Osteocyte (in vitro differentiated cells): Measurements from ENCODE around the gene GEMIN5. TPM values are rescaled to one million over a fixed set of nuclear protein-coding genes. Genes with fewer than 3 reads are reported as not detected.

ENCODE experiments used
- DNase-seq: peaks from one replicate; pipeline ENCODE4 v3.0.0; 2021; ENCODE audit warnings: mixed read lengths; ENCODE audit not compliant: unreplicated experiment; ENCODE audit errors: extremely low spot score
- H3K27ac Mint-ChIP-seq: one replicate; pipeline ENCODE4 v1.8.0; 2021; ENCODE audit warnings: mild to moderate bottlenecking, mixed read lengths; ENCODE audit not compliant: unreplicated experiment
- H3K27me3 Mint-ChIP-seq: one replicate; pipeline ENCODE4 v1.8.0; 2021; ENCODE audit warnings: mixed read lengths; ENCODE audit not compliant: unreplicated experiment
- H3K36me3 Mint-ChIP-seq: one replicate; pipeline ENCODE4 v1.8.0; 2021; ENCODE audit warnings: mixed read lengths; ENCODE audit not compliant: unreplicated experiment
- H3K4me1 Mint-ChIP-seq: one replicate; pipeline ENCODE4 v1.8.0; 2021; ENCODE audit warnings: mixed read lengths; ENCODE audit not compliant: unreplicated experiment
- H3K4me3 Mint-ChIP-seq: one replicate; pipeline ENCODE4 v1.8.0; 2021; ENCODE audit warnings: mild to moderate bottlenecking, moderate library complexity, mixed read lengths; ENCODE audit not compliant: unreplicated experiment
- H3K9me3 Mint-ChIP-seq: one replicate; pipeline ENCODE4 v1.8.0; 2021; ENCODE audit warnings: mixed read lengths; ENCODE audit not compliant: unreplicated experiment
- CTCF ChIP-seq: fragments of 200-600 bp; sonication (generic); IDR thresholded peaks from 2 replicates; pipeline ENCODE4 v1.5.0; 2021; ENCODE audit warnings: antibody characterized with exemption, mild to moderate bottlenecking, moderate library complexity
- total RNA-seq: library from RNA; stranded (reverse); gene quantifications from 2 replicates; pipeline ENCODE4 v1.2.1, GENCODE V29; 2021

Gene GEMIN5
- total RNA-seq, 1 donor from 2014 or later: 17.6 TPM

GRCh38 chr5:154972476-154973080 lies 34.6 kb upstream of the GEMIN5 start:
- no peak for DNase-seq
- TF ChIP-seq CTCF: peak; percentile 65
- Mint-ChIP-seq H3K4me3 (no peak overlapping the region), H3K4me1 (peaks cover 1% of the 10 kb centered on the region), H3K36me3 (peaks cover 13% of the 10 kb centered on the region), H3K9me3 (no peaks in the 10 kb centered on the region), H3K27ac (no peak overlapping the region), H3K27me3 (no peaks in the 10 kb centered on the region)

GRCh38 chr5:154971501-154971900 lies 33.5 kb upstream of the GEMIN5 start:
- no peaks in the 10 kb centered on the region for H3K4me1 Mint-ChIP-seq
- no peak for DNase-seq
- no peaks in the 10 kb centered on the region for H3K27me3 Mint-ChIP-seq
- H3K4me3 Mint-ChIP-seq: no peak overlapping the region
- H3K9me3 Mint-ChIP-seq: no peaks in the 10 kb centered on the region
- peaks cover 9% of the 10 kb centered on the region for H3K36me3 Mint-ChIP-seq
- no peak for TF ChIP-seq CTCF
- H3K27ac Mint-ChIP-seq: no peak overlapping the region

GRCh38 chr5:154970759-154971158 lies 32.7 kb upstream of the GEMIN5 start:
- no peak for TF ChIP-seq CTCF
- DNase-seq: no peak
- no peaks in the 10 kb centered on the region for H3K4me1 Mint-ChIP-seq
- H3K4me3 Mint-ChIP-seq: no peak overlapping the region
- no peaks in the 10 kb centered on the region for H3K27me3 Mint-ChIP-seq
- peaks cover 11% of the 10 kb centered on the region for H3K36me3 Mint-ChIP-seq
- no peaks in the 10 kb centered on the region for H3K9me3 Mint-ChIP-seq
- H3K27ac Mint-ChIP-seq: no peak overlapping the region

- Mint-ChIP-seq H3K27ac (no peak overlapping the region), H3K27me3 (no peaks in the 10 kb centered on the region), H3K4me1 (no peaks in the 10 kb centered on the region), H3K4me3 (no peak overlapping the region), H3K36me3 (peaks cover 16% of the 10 kb centered on the region), H3K9me3 (no peaks in the 10 kb centered on the region)
- no peak for TF ChIP-seq CTCF
- DNase-seq: no peak
Observed at GRCh38 chr5:154968953-154969352, 30.9 kb upstream of the GEMIN5 start.

GRCh38 chr5:154967421-154968024 lies 29.5 kb upstream of the GEMIN5 start:
- Mint-ChIP-seq H3K4me1 (no peaks in the 10 kb centered on the region), H3K36me3 (peaks cover 22% of the 10 kb centered on the region), H3K9me3 (no peaks in the 10 kb centered on the region), H3K27me3 (no peaks in the 10 kb centered on the region), H3K27ac (no peak overlapping the region), H3K4me3 (no peak overlapping the region)
- DNase-seq: no peak
- TF ChIP-seq CTCF: peak; percentile 61
